COLO668 (cell line): ENCODE measurements around the gene DNM3.

ENCODE experiments used
- DNase-seq: peaks from one replicate; lab custom pipeline; 2025; ENCODE audit not compliant: unreplicated experiment; lab: John Stamatoyannopoulos, UW

The DNM3 gene

DNA sequence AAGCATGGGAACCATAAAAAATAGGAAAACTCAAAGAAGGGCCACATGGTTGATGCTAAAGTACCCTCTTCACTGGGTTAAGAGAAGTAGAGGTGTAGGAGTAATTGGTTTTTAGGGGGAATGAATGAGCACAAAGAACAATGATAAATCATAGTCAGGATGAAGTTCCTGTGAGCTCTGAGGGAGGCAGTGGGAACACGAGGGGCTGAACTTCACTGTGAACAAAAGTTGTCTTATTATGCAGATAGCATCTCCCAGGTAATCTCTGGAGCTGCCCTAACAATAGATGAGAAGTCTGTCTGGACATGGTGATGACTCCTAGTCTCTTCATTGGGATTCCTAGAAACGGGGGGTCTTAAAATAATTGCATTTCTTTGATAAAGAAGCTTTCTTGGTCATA, 127.9 kb downstream of the DNM3 start:
- no peak for DNase-seq

DNA sequence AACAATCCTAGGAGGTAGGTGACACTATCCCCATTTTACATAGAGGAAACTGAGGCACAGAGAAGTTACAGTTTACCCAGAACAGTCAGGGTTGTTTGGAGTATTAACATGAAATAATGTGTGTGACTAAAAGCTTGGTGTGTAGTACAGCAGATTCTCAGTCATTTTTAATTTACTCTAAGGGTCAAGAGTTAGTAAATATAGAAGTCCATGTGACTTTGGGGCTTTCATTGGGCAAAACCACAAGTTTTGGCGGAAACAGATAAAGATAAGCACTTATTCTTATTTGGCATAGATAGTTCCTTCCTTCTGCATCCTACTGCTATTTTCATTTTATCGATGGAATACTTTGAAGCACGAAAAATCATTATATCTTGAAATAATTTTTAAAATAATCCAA, 128.5 kb downstream of the DNM3 start:
- DNase-seq, result no peak

DNA sequence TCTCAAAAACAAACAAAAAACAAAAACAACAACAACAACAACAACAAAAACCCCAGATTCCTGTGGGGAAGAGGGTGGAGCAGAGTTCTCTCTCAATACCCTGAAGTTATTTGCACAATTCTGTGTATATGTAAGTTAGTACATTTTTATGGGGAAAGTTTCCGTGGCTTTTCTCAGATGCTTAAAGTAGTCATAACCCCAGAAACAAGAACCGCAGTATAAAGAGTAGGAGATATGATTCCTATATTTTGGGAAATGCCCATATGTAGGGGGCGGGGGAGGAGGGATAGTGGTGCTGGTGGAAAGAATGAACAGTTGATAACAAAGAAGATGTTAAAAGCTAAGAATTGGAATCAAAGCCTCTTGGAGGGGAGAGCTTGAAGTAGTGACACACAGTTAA, 131.5 kb downstream of the DNM3 start:
- no peak for DNase-seq

DNA sequence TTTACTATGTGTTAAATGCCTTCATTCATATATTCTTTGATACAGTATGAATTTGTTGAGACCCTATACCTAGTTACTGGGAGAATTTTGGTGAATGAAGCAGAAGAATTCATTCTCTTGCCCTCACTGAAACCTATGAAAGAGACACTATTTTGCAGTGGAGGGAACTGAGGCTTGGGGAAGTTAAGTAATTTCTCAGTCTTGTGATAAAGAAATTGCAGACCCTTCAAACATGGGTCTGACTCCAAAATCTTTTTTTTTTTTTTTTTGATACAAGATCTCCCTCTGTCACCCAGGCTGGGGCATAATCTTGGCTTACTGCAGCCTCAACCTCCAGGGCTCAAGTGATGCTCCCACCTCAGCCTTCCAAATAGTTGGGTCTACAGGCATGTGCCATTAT, 132.1 kb downstream of the DNM3 start:
- no peak for DNase-seq

DNA sequence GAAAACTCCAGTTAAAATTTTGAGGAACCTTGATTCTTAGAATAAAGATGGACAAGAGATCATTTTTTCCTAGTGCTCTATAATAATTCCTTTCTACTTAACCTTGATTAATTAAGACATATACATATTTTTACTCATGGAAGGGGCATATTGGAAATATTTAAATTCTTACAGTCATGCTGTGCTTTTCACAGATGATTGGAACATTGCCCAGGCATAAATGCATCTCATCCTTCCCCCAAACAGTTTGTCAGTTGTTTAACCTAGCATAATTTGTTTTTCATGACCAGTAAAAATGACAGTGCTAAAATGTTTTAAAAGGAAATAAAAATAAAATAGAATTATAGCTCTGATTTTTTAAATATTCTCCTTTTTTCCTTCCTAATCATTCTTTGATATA, 140.0 kb downstream of the DNM3 start:
- no peak for DNase-seq

DNA sequence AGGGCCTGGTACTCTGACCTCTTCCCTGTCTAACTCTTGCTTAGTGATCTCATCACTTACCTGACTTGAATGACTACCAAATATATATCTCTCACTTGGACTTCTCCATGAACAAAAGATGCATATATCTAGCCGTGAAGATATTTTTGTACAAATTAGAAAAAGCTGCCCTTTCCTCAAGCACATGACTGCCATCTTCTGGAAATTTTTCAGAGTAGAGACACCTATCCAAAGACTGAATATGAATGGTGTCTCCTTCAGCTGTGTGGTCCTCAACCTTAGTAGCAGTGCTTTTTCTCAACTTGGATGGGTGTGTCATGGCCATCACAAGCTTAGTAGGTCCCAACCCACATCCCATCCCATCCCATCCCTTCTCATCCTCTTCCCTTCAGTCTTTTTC, 142.3 kb downstream of the DNM3 start:
- no peak for DNase-seq

DNA sequence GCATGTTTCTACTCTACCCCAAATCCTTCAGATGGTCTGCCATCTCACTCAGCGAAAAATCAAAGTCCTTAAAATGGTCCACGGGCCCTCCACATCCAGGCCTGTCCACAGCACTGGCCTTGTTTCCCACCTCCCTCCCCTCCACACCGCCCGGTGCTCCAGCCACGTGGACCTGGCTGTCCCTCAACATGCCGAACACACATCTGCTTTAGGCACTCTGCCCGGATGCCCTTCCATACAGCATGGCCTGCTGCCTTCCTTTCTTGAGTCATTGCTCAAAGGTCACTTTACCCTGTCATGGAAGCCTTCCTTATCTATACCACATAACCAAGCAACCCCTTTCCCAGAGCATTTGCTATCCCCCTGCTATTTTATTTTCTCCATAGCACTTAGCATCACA, 143.0 kb downstream of the DNM3 start:
- no peak for DNase-seq

DNA sequence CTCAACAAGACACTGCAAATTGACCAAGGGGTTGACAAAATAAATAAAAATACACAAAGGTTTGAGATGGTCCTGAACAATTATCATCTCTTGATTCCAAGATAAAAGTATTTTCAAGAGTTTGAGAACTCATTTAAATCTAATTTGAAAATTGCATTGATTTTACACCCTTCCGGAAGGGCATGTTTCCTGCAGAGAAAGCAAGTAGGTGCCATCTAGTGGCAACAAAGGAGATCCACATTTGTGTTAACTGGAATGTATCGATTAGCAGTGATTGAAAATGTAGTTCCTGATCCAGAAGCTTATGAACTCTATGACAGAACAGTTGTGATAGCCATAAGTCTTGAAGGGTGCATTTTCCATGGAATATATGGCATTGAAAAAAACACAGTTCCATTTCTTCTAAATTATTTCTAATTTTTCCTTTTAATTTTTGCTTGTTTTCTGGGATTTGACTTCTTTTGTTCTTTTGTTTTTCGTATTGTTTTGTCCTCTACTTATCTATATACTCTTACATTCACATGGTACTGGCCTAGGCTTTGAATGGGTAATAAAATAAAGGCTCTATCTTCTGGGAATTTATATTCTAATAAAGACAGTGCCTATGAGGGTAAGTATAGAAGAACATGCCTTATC, 143.7 kb downstream of the DNM3 start:
- DNase-seq, result no peak

DNA sequence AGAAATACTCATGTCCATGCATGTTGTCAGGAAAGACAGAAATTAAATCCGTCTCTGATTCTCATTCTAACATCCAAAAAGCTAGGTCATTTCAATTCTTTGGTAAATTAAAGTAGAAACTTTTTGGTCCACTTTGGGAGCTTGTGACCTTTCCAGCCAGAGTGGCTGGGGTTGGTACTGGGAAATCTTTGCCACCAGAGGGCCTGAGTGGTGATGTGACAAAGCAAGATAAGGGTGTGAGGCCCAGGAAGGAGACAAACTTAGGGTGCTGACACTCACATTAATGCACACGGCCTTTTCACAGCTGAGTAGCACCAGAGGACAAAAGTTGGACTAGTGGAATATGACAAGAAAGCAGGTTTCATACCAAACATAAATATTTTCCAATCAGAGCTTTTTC, 144.3 kb downstream of the DNM3 start:
- DNase-seq, result no peak

DNA sequence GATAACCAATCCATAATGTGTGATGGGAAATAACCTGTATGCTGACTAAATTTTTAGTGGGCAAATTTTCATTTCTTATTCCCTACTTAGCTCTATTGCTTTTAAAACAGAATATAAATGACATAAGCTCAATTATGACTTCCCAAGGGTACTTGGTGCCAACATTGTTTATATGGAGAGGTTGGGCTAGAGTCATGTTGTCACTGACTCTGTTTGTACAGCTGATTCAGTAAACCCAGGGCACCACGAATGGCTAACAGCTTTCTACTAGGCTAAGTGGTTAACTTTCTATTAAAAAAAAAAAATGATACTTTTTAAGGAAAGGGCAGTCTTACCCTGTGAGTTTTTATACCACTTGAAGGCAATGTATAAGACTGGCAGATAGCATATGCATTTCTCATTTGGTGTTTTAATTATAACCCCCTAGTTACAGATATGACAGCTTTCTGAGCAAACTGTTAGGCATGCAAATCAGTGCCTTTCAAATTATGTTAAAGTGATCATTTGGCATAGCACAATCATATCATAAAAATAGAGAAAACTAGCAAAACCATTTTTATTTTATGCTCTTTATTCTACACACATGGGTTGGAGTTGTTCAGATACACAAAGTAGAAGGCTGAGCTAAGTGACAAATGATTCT, 147.1 kb downstream of the DNM3 start:
- DNase-seq, result no peak

DNA sequence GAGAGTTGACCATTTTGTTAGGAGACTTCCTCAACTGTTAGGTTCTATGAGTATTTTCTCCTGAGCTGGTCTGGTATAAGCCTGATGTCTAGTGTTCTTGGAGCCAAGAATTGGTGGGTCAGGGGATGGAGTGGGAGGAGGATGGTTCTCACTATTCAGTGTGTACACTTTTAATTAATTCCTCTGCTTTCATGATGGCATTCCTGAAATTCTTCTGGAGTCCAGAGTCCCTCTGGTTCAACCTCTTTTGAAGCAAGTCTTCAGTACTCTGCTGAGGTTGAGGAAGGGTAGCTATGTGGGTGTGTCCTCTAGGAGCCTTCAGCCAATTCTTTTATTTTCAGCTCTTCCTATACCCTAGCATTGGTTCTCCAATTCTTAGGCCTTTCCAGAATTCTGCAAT, 149.1 kb downstream of the DNM3 start:
- no peak for DNase-seq

DNA sequence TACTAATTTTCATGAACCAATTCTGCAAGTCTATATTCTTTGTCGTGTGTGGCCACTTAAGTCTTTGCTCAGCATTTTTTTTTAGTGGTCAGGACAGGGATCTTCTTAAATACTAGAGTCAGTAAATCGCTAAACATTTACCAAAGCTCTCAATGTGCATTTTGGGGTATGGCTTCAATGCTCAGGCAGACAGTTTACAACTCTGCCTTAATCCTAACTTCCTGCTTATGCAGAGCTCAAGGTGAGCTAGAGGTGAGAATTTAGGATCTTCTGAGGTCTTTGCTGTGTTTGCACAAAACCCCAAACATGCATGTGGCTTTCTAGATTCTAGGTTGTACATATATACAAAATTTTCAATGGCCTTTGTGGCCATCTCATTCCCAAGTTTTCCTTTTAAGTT, 153.0 kb downstream of the DNM3 start:
- no peak for DNase-seq

DNA sequence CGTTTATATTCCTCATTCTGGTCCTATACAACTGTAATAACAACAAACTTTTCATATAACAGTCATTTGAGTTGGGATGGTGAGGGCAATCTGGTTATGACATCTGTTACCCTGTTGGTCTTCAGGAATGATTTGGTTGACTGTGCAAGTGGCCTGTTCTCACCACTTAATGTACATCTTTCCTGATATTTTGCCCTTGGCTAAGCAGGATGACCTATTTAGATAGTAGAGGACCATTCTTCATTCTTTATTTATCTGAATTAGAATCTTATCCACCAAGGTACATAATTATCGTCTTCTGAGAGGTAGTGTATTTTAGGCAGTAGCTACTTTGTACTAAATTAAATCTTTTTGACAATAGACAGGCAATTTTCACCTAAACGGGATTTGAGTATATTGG, 154.3 kb downstream of the DNM3 start:
- no peak for DNase-seq

DNA sequence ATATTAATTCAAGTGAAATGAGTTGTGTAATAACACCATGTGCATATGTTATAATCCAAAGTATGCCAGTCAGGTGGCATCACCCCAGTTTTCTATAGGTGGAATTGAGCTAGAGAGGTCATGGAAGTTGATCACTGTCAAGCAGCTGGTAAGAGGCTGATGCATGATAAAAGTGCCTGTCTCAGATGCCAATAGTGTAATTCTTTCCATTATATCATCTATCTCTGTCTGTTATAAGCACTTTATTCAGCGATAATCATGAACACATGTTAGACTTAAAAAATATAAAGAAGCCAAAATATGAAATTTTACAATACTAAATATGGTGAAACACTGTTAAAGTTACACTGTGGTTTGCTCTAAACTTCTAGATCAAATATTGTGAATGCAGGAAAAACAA, 156.6 kb downstream of the DNM3 start:
- no peak for DNase-seq

DNA sequence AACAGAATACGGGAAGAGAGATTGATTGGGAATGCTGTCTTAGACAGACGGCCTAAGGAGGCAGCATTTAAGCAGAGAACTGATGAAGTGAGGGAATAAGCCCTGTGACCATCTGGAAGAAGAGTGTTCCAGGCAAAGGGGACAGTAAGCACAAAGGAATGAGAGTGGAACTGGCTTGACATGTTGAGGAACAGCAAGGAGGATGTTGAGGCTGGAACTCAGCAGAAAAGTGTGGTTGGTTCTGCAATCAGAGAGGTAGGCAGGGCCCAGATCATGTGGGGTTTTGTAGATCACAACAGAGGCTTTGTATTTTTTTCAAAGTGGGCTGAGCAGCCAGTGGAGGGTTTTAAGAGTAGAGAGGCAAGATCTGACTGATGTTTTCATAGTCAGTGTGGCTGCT, 157.4 kb downstream of the DNM3 start:
- no peak for DNase-seq

DNA sequence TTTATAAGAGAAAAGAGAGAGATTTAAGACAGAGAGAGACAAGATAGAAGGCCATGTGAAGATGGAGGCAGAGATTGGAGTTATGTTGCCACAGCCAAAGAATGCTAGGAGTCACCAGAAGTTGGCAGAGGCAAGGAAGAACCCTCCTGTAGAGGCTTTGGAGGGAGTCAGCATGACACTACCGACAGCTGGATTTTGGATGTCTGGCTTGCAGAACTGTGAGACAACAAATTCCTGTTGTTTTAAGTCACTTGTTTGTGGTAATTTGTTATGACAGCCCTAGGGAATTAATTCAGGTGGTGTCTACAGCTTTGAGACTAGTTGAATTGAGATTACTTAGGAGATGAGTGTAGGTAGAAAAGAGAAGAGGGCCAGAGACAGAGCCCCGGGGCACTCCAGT, 158.5 kb downstream of the DNM3 start:
- DNase-seq, result no peak

DNA sequence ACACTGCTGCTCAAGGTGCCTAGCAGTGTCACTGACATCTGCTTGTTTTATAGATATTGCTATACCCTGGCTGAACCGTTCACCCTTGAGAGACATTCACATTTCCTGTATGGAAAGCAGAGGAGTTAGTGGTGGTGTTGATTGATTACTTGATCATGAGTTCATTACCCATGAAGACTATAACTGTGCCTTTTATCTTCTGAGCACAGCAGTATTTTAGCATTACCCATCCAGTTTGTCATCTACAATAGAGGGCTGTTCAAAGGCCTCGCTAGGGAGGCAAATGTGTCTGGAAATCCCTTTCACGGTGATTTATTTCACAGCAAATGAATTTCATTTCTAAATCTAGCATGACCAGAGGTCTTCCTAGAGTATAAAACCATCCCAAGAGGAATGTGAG, 160.0 kb downstream of the DNM3 start:
- DNase-seq, result no peak

DNA sequence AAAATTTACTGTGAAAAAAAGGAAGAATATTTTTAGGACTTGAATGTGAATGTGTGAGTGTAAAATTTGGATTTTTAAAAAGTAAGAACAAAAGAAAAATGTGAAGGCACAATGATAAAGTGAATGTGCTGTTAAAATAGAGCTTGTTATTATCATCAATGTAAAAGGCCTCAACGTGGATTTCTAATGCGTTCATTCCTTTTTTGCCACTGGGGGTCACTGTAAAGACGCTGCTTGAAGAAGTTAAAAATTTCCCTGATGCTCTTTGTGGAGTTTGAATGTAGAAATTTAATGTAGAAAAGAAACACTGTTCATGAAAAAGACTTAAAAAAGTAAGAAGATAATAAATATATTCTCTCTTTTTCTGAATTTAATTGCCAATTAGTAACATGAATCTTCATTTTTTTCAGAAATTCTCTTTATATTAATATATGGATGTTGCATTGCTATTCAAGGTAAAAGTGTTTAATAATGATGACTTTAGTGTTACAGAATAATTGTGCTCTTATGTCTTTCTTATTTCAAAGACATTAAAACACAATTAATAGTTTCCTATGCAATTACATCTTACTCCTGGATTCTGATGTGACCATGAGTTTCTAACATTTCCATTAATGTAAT, 161.5 kb downstream of the DNM3 start:
- no peak for DNase-seq

DNA sequence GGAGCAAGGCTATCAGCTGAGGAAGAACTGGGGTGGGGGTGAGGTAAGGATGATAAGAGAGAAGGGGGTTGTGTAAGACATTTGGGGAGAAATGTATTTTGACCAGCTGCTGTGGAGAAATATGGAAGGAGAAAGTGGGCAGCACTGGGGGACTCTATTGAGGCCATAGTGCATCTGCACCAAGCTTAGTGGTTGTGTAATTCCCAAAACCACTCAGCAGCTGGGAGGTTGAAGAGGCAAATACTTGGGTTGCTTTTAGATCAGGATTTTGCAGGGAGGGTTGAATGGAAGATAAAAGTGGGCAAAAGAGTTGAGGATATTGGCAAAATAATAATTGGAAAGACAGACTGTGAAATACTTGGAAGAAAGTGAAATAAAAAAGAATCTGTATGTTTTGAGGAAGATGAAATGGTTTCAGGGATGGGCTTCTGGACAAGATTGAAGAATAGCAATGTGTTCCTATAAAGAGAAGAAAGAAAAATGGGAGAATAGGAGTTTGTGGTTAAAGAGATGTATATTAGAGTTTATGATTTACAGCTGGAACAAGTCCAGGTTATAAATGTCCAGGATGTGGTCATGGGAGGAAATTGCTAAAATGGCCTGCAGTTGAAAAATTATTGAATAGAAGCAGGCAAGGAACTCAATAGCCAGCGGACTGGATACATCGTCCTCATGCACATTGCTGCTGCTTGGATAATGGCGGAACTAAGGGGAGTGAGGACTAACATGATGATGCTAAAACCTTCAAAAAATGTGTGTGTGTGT, 162.7 kb downstream of the DNM3 start:
- no peak for DNase-seq

DNA sequence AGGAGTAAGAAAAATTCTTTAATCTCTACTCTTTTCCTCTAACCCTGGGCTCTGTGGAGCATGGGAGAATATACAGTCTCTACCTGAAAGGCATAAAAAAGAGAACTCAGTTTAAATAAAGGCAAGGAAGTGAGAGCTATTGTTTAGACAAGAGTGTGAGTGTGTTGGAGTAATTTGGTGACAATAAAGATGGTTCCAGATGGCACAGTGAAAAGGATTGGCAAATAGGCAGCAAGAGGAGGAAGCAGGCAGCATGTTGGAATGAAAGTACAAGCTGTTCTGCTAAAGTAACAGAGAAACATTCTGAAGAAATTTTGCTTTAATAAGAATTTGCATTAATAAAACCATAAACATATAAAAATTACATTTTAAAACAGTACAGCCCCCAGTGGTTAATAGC, 163.4 kb downstream of the DNM3 start:
- no peak for DNase-seq

DNA sequence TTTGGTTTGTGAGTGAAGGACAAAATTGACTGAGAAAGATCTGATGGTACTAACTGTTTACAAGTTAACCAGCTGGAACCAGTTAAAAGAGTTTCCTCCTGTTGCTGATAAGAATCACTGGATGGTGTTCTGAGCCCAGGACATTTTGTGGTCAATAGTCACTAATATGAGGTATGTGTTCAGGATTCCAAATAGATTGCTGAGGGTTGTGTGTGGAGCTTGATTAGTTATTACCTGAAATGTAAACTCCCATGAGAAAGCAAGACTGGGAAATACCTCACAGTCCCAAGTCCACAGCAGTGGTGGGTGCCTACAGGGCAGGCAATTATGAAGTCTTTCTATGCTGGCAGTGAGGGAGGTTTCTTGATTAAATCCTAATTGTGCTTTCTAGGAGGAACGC, 164.6 kb downstream of the DNM3 start:
- no peak for DNase-seq

DNA sequence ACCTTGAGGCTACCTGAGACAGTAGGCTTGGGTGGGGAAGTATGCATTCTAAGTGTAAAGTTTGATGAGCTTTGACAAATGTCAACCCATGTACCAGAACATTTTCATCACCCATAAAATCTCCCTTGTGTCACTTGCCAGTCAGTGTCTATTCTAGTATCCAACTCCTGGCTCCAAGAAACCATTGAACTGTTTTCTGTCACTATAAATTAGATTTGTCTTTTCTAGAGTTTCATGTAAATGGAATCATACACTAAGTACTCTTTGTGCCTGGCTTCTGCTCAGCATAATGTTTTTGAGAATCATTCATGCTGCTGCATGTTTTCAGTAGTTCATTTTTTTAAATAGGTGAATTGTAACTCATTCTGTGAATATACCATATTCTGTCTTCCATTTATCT, 165.4 kb downstream of the DNM3 start:
- no peak for DNase-seq
